GM21515 (cell line): Measurements from ENCODE around the gene LSAMP.
A peak's percentile ranks its signal among the peaks of the same experiment; 100 is the strongest.

Source experiments
- ATAC-seq: cut with Tn5 transposase; IDR thresholded peaks from one replicate; pipeline ENCODE4 v1.9.1; 2021; ENCODE audit not compliant: unreplicated experiment

Gene LSAMP

GRCh38 chr3:115982629-115983028, 462.7 kb downstream of the LSAMP start:
- ATAC-seq = no peak

- ATAC-seq = no peak
Measured at GRCh38 chr3:115982108-115982507, 463.2 kb downstream of the LSAMP start.

GRCh38 chr3:115980709-115981108, 464.6 kb downstream of the LSAMP start:
- peak; percentile 45 for ATAC-seq

GRCh38 chr3:115977866-115978265, 467.4 kb downstream of the LSAMP start:
- ATAC-seq = no peak

DNA sequence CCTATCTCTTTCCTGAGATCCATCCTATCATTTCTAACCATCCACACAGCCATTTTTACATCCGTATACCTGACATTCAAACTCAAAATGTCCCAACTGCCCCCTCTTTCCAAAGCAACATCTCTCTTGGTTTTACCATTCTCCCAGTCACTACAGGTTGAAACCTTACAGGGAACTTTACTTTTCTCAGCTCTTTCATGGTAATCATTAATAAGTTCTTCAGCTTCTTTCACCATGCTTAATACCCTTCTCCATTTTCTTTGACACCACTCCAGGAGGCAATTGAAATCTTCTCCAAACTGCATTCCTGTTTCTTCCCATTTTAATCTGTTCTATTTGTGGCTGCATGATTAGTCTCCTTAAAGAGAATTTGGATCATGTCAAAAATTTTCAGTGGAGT, 469.5 kb downstream of the LSAMP start:
- ATAC-seq = no peak

DNA sequence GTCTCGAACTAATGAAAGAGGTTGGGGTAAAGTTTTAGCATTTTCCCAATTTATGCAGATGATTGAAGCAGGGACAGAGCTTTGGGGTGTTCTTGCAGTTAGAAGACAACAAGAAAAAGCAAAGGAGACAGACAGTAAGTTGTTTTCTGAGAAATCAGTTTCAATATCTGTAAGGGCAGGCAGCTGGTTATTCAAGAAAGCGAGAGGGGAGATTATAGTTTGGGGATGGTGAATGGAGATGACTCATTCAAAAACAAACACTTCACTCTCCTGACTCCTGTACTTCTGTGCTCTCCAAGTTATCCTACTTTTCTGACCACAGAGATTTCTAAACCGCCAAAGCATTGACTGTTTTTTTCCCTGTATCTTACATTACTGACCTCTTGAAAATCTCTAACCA, 469.9 kb downstream of the LSAMP start:
- peak; percentile 54 for ATAC-seq

- no peak for ATAC-seq
Measured at GRCh38 chr3:115974940-115975339, 470.3 kb downstream of the LSAMP start.

- ATAC-seq = no peak
Measured at GRCh38 chr3:115968871-115969270, 476.4 kb downstream of the LSAMP start.

DNA sequence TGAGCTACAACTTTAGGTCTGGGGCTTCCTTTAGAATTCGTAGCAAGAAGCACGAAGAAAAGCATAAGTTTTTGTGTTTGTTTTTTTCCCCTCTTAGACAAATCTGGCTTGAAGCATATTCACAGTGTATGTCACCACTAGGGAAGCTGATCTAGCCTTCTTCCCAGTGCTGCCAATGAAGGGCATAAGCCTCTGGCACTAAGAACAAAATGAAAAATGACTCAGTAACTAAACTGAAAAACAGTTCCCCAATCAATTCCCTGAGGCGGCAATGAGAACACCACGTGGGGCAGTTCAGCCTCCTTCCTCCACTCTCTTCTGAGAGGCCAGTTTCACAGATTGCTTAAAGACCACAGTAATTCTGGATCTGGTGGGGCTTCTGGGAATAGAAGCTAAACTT, 483.9 kb downstream of the LSAMP start:
- no peak for ATAC-seq

GRCh38 chr3:115960799-115961198, 484.5 kb downstream of the LSAMP start:
- no peak for ATAC-seq

DNA sequence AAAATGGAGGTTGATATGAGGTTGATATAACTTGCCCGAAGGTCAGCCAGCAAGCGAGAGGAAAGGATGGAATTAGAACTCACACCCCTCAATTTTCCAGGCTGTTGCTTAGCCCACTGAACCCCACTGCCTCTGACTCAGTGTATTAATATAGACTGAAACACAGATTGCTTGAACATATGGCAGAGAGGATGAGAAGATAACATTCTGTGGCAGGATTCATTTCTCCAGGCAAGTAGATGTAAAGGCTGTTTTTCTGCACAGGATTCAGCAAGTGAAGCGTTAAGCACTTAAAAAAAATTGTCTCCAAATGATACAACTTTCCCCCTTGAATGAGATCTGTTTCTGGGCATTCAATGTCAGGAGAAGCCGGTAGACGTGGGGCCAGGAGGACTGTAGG, 486.8 kb downstream of the LSAMP start:
- no peak for ATAC-seq

DNA sequence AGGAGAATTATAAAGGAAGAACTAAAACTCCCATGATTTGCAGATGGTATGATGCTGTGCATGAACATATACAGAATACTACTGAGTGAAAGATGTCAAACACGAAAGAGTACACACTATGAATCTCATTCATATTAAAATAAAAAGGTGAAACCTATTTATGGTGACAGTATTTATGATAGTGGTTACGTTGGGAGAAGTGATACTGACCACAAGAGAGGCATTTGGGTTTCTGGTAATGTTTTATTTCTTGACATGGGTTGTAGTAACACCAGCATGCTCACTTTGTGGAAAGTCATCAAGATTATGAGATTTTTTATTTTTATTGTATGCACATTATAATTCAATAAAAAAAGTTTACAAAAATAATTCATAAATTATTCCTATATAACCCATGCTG, 498.0 kb downstream of the LSAMP start:
- no peak for ATAC-seq

DNA sequence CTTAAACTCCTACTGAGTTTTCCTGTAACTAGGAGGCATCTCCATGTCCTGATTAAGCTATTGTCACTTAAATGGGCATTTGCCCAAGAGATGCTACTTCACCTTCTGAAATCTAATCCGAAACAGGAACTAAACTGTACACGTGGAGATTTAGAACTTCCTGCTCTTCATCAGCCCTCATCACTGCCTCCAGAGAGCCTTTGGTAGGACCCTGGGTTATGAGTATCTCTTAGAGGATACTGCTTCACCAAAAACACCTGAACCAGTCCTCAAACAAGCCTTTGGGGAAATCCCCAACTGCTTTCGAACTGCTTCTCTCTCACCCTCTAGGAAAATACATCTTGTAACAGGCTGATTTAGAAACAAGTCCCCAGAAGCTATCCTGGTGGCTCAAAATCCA, 501.7 kb downstream of the LSAMP start:
- peak; percentile 67 for ATAC-seq

DNA sequence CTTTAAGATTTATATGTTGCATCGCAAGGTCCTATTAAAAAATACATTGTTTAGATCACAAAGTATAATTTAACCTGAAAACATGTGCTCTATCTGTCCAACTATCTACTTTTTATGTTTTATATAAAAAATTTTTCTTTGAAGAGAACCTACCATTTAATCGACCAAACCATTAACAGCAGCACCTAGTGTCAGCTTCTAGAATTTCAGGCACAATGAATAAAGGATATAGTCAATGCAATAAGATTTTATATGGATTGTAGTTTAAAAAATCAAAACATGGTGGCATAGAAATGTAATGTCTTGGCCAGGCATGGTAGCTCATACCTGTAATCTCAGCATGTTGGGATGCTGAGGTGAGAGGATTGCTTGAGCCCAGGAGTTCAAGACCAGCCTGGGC, 508.2 kb downstream of the LSAMP start:
- no peak for ATAC-seq

- peak; percentile 55 for ATAC-seq
Measured at GRCh38 chr3:115932807-115933206, 512.5 kb downstream of the LSAMP start.

- no peak for ATAC-seq
Measured at GRCh38 chr3:115931581-115931980, 513.7 kb downstream of the LSAMP start.

- ATAC-seq = peak; percentile 62
Measured at GRCh38 chr3:115930922-115931321, 514.4 kb downstream of the LSAMP start.

GRCh38 chr3:115930168-115930567, 515.1 kb downstream of the LSAMP start:
- no peak for ATAC-seq

- no peak for ATAC-seq
Measured at GRCh38 chr3:115928376-115928775, 516.9 kb downstream of the LSAMP start.

GRCh38 chr3:115927197-115927596, 518.1 kb downstream of the LSAMP start:
- no peak for ATAC-seq

- ATAC-seq = no peak
Measured at GRCh38 chr3:115922681-115923347, 522.5 kb downstream of the LSAMP start.

- no peak for ATAC-seq
Measured at GRCh38 chr3:115921711-115922110, 523.6 kb downstream of the LSAMP start.

GRCh38 chr3:115918900-115919299, 526.4 kb downstream of the LSAMP start:
- ATAC-seq = no peak
